PC-3 (cell line): ENCODE measurements around the gene ADAMTS17. TPM values are rescaled to one million over a fixed set of nuclear protein-coding genes. Genes with fewer than 3 reads are reported as not detected.

ENCODE experiments used
- ATAC-seq: fragments of 200-7000 bp; cut with Tn5 transposase; 2 replicates; pipeline ENCODE4 v1.9.1; 2020; ENCODE audit warnings: mild to moderate bottlenecking, moderate library complexity
- BruUV-seq: library from RNA; stranded (reverse); fragments of 400-500 nt; replicated peaks from 2 replicates; lab custom pipeline; 2021; lab: Mats Ljungman, UMichigan
- CTCF ChIA-PET: fragments of 300-600 bp; sonication (Branson Sonifier 250); formaldehyde crosslinking; loops from one replicate; lab custom pipeline; 2022; ENCODE audit warnings: antibody characterized with exemption; lab: Charles Lee
- POLR2A ChIA-PET: fragments of 300-600 bp; sonication (Branson Sonifier 250); formaldehyde crosslinking; loops from one replicate; lab custom pipeline; 2022; ENCODE audit warnings: antibody characterized with exemption; ENCODE audit not compliant: unreplicated experiment; lab: Charles Lee
- DNase-seq: peaks from one replicate; pipeline ENCODE4 v3.0.0-alpha.2; 2015
- H2AFZ ChIP-seq: fragments of 300-600 bp; sonication (generic); 2 replicates; pipeline ENCODE4 v1.6.0; 2016; ENCODE audit warnings: antibody characterized with exemption, low read length
- H3F3A ChIP-seq: fragments of 300-600 bp; sonication (generic); one replicate; pipeline ENCODE4 v1.6.0; 2017; ENCODE audit warnings: antibody characterized with exemption, low read length, control low read depth, mild to moderate bottlenecking; ENCODE audit not compliant: unreplicated experiment
- H3K27ac ChIP-seq: fragments of 300-600 bp; sonication (generic); 2 replicates; pipeline ENCODE4 v1.5.1; 2016; ENCODE audit warnings: mild to moderate bottlenecking, low read length
- H3K27me3 ChIP-seq: fragments of 300-600 bp; sonication (generic); 2 replicates; pipeline ENCODE4 v1.6.1; 2016; ENCODE audit warnings: low read length, mixed read lengths
- H3K36me3 ChIP-seq: fragments of 300-600 bp; sonication (generic); 2 replicates; pipeline ENCODE4 v1.6.1; 2016; ENCODE audit warnings: low read depth, mixed run types, low read length, mixed read lengths
- H3K4me1 ChIP-seq: fragments of 300-600 bp; sonication (generic); 2 replicates; pipeline ENCODE4 v1.5.1; 2016; ENCODE audit warnings: low read length; ENCODE audit not compliant: insufficient read depth
- H3K4me2 ChIP-seq: fragments of 300-600 bp; sonication (generic); 2 replicates; pipeline ENCODE4 v1.6.0; 2016; ENCODE audit warnings: low read length
- H3K4me3 ChIP-seq: fragments of 300-600 bp; sonication (generic); 2 replicates; pipeline ENCODE4 v1.5.1; 2016; ENCODE audit warnings: mild to moderate bottlenecking, low read length, mixed read lengths
- H3K79me2 ChIP-seq: fragments of 300-600 bp; sonication (generic); 2 replicates; pipeline ENCODE4 v1.6.1; 2017; ENCODE audit warnings: low read length, mixed read lengths
- H3K9ac ChIP-seq: fragments of 300-600 bp; sonication (generic); 2 replicates; pipeline ENCODE4 v1.6.0; 2016; ENCODE audit warnings: mild to moderate bottlenecking, low read length
- H3K9me2 ChIP-seq: fragments of 300-600 bp; sonication (generic); replicated peaks from 2 replicates; pipeline ENCODE4 v1.6.1; 2016; ENCODE audit warnings: mixed run types, low read length, mixed read lengths
- H3K9me3 ChIP-seq: fragments of 300-600 bp; sonication (generic); 2 replicates; pipeline ENCODE4 v1.6.1; 2016; ENCODE audit warnings: low read length, mixed read lengths
- H4K20me1 ChIP-seq: fragments of 300-600 bp; sonication (generic); 2 replicates; pipeline ENCODE4 v1.6.1; 2016; ENCODE audit warnings: low read length, mixed read lengths
- EZH2 ChIP-seq: fragments of 300-600 bp; sonication (generic); IDR thresholded peaks from one replicate; pipeline ENCODE4 v1.6.1; 2017; ENCODE audit warnings: antibody characterized with exemption, mild to moderate bottlenecking, low read length; ENCODE audit not compliant: unreplicated experiment
- EZH2phosphoT487 ChIP-seq: fragments of 300-600 bp; sonication (generic); IDR thresholded peaks from 2 replicates; pipeline ENCODE4 v1.6.1; 2018; ENCODE audit warnings: mild to moderate bottlenecking, antibody characterized with exemption, low read length, borderline replicate concordance
- intact Hi-C: fragments of 100-400 bp; cut with micrococcal nuclease; formaldehyde crosslinking; loops from 2 replicates; pipeline ENCODE4 v1.9.0; 2023
- total RNA-seq: library from RNA; depleted of rRNA; stranded (reverse); fragments of >200 nt; gene quantifications from 2 replicates; pipeline ENCODE4 v1.2.3, GENCODE V29; 2014
- TF ChIP-seq, protein P1 (sequence below): fragments of 300-600 bp; sonication (generic); conservative IDR thresholded peaks from 2 replicates; pipeline ENCODE4 v1.5.1; 2017; ENCODE audit warnings: antibody characterized with exemption, low read depth, mild to moderate bottlenecking, low read length

ADAMTS17 gene
- total RNA-seq, 1 experiment from 2014 or later: 6.9 TPM

DNA sequence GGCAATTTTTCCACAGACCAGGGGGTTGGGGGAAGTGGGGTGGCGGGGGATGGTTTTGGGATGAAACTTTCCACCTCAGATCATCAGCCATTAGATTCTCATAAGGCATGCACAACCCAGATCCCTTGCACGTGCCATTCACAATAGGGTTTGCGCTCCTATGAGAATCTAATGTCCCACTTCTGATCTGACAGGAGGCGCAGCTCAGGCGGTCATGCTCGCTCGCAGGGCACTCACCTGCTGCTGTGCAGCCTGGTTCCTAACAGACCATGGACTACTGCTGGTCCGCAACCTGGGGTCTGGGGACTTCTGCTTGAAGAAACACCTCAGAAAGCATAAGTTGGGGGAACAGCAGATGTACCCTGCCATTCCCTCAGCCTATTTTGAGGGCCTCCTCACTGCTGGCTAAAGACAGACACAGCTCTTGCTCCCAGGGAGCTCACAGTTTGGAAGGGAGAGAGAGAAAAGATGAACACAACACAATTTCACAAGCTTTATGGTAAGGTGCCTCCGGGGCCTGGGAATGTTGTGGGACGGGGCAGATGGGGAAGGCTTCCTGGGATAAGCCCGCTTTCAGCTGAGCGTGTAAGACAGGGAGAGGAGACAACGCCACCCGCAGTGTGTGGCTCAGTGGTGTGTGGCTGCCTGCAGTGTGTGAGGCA lies 285.2 kb downstream of the ADAMTS17 start:
- no peak overlapping the region for H3K4me2 ChIP-seq
- no peak for ATAC-seq
- POLR2A ChIA-PET: no interaction called here
- CTCF ChIA-PET: no interaction called here
- no peak overlapping the region for H3K27ac ChIP-seq
- TF ChIP-seq, protein P1, sequence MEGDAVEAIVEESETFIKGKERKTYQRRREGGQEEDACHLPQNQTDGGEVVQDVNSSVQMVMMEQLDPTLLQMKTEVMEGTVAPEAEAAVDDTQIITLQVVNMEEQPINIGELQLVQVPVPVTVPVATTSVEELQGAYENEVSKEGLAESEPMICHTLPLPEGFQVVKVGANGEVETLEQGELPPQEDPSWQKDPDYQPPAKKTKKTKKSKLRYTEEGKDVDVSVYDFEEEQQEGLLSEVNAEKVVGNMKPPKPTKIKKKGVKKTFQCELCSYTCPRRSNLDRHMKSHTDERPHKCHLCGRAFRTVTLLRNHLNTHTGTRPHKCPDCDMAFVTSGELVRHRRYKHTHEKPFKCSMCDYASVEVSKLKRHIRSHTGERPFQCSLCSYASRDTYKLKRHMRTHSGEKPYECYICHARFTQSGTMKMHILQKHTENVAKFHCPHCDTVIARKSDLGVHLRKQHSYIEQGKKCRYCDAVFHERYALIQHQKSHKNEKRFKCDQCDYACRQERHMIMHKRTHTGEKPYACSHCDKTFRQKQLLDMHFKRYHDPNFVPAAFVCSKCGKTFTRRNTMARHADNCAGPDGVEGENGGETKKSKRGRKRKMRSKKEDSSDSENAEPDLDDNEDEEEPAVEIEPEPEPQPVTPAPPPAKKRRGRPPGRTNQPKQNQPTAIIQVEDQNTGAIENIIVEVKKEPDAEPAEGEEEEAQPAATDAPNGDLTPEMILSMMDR: no peak
- TF ChIP-seq EZH2phosphoT487 (no peak), EZH2 (no peak)
- no peaks in the 10 kb centered on the region for H4K20me1 ChIP-seq
- no peaks in the 10 kb centered on the region for H3K27me3 ChIP-seq
- no peaks in the 10 kb centered on the region for H3K9me3 ChIP-seq
- no peak overlapping the region for H3K4me3 ChIP-seq
- no peak overlapping the region for H2AFZ ChIP-seq
- H3K36me3 ChIP-seq: no peaks in the 10 kb centered on the region
- no peak for DNase-seq
- BruUV-seq: no TSS peak
- no peak overlapping the region for H3K9ac ChIP-seq
- no peaks in the 10 kb centered on the region for H3F3A ChIP-seq
- H3K79me2 ChIP-seq: no peaks in the 10 kb centered on the region
- no peaks in the 10 kb centered on the region for H3K9me2 ChIP-seq
- intact Hi-C loops: no loop called here
- peaks cover 13% of the 10 kb centered on the region for H3K4me1 ChIP-seq

DNA sequence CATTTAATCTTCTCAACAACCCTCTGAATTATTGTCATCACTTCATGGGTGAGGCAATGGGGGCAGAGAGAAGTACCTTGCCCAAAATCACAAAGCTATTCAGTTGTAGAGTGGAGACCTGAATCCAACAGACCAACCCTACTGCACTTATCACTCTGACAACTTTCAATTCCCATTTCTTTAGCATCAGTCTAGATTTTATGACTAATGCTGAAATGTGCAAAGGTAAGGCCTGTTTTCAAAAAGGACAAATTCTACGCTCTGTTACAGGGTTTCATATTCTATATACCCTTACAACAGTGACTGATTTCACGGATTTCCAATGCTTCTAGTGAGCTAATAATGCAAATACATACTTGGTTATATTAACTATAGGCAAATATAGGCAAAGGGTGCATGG lies 286.0 kb downstream of the ADAMTS17 start:
- ChIA-PET POLR2A (no interaction called here), CTCF (no interaction called here)
- Histone ChIP-seq H3K4me3 (no peak overlapping the region), H3K36me3 (no peaks in the 10 kb centered on the region), H3K9ac (no peak overlapping the region), H2AFZ (no peak overlapping the region), H4K20me1 (no peaks in the 10 kb centered on the region), H3K27ac (no peak overlapping the region), H3K9me2 (no peaks in the 10 kb centered on the region), H3F3A (no peaks in the 10 kb centered on the region), H3K27me3 (no peaks in the 10 kb centered on the region), H3K79me2 (no peaks in the 10 kb centered on the region), H3K4me2 (no peak overlapping the region), H3K4me1 (peaks cover 10% of the 10 kb centered on the region), H3K9me3 (no peaks in the 10 kb centered on the region)
- no TSS peak for BruUV-seq
- TF ChIP-seq EZH2: no peak
- ATAC-seq (no peak), DNase-seq (no peak)
- intact Hi-C loops: no loop called here

DNA sequence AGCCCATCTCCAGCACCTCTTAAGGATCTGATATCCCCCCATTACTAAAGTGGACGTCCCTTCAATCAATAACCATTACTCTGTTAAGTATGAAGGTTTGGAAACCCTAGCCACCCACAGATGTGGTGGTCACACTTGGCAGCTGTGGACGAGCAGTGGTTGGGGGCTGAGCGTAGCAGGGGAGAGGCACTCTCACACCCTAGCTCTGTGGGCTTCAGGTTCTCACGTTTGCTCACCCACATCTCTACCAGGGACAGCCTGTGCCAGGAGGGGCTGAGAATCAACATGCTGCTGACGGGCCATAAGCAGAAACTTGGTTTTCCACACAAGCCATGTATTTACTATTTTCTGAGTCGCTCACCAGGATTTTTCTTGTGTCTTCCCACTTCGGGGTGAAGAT lies 287.2 kb downstream of the ADAMTS17 start:
- POLR2A ChIA-PET: no interaction called here
- no peaks in the 10 kb centered on the region for H3K79me2 ChIP-seq
- H3K27ac ChIP-seq: no peak overlapping the region
- no peak overlapping the region for H2AFZ ChIP-seq
- no peaks in the 10 kb centered on the region for H3K9me2 ChIP-seq
- H3F3A ChIP-seq: no peaks in the 10 kb centered on the region
- no peaks in the 10 kb centered on the region for H3K36me3 ChIP-seq
- no peak for ATAC-seq
- no peak overlapping the region for H3K4me2 ChIP-seq
- intact Hi-C loops: no loop called here
- H3K4me3 ChIP-seq: no peak overlapping the region
- no peaks in the 10 kb centered on the region for H3K9me3 ChIP-seq
- H3K27me3 ChIP-seq: no peaks in the 10 kb centered on the region
- no peak for TF ChIP-seq EZH2phosphoT487
- DNase-seq: no peak
- no peaks in the 10 kb centered on the region for H4K20me1 ChIP-seq
- no TSS peak for BruUV-seq
- no peaks in the 10 kb centered on the region for H3K4me1 ChIP-seq
- CTCF ChIA-PET: no interaction called here
- H3K9ac ChIP-seq: no peak overlapping the region
